ENCODE data around the gene SELE. TPM values are rescaled to one million over a fixed set of nuclear protein-coding genes. Genes with fewer than 3 reads are reported as not detected.

Gene SELE
- total and polyA plus RNA-seq, 2 of the 13 experiments (the other 11 are each of a cell fraction or from before 2014, with no cell fraction given): 0.04 to 0.09 TPM

- ATAC-seq (no peak), DNase-seq (ENCODE audit: low spot score) (no peak), FAIRE-seq (no peak)
- Histone ChIP-seq H3K36me3 (replicated peaks in 1 of 2; ENCODE audit: control insufficient read depth in 1 of 2, insufficient read depth in 2 of 2, low read length in 2 of 2) (no peaks in the 10 kb centered on the region), H4K20me1 (ENCODE audit: insufficient read depth, low read length) (no peaks in the 10 kb centered on the region), H3K4me3 (replicated peaks in 1 of 3; ENCODE audit: insufficient read depth in 1 of 3, low read depth in 2 of 3, low read length in 3 of 3) (no peak overlapping the region), H3K27me3 (ENCODE audit: control insufficient read depth in 1 of 2, insufficient read depth in 2 of 2, low read length in 2 of 2) (no peaks in the 10 kb centered on the region), H2AFZ (ENCODE audit: low read length) (no peak overlapping the region), H3K79me2 (ENCODE audit: insufficient read depth, low read length) (no peaks in the 10 kb centered on the region), H3K4me1 (ENCODE audit: insufficient read depth, low read length) (peaks cover 18% of the 10 kb centered on the region), H3K27ac (ENCODE audit: extremely low read length, insufficient read depth, low read length) (no peak overlapping the region), H3K9me3 (ENCODE audit: low read length) (no peaks in the 10 kb centered on the region), H3K9ac (ENCODE audit: insufficient read depth, low read depth, low read length) (no peak overlapping the region), H3K4me2 (ENCODE audit: low read depth, low read length) (no peak overlapping the region)
- 20% methylated on average over 3 of the region's 3 CpGs for WGBS (ENCODE audit: low lambda C conversion rate)
- in situ Hi-C loops (cut with HindIII; ENCODE audit: extremely low pct_ligation_motif_present, low pct_unique_long_range_greater_than_20kb) (no loop called here), intact Hi-C loops (cut with micrococcal nuclease; ENCODE audit: unreplicated experiment) (no loop called here)
- ChIA-PET POLR2A (no interaction called here), CTCF (ENCODE audit: low intra/inter-chr PET ratio, low total read pairs) (no interaction called here)
- BruUV-seq (replicated peaks): no TSS peak
- TF ChIP-seq ZKSCAN8 (CRISPR knock-in tag; IDR thresholded peaks at IDR 0.05; ENCODE audit: borderline replicate concordance) (no peak), ZNF646 (CRISPR knock-in tag; IDR thresholded peaks at IDR 0.05) (no peak), ESRRA (CRISPR knock-in tag; IDR thresholded peaks at IDR 0.05; ENCODE audit: low read depth) (no peak), ZFP82 (CRISPR knock-in tag; IDR thresholded peaks at IDR 0.05; ENCODE audit: borderline replicate concordance) (no peak), HDAC1 (CRISPR knock-in tag; IDR thresholded peaks at IDR 0.05) (no peak), ZNF383 (CRISPR knock-in tag; IDR thresholded peaks at IDR 0.05; ENCODE audit: borderline replicate concordance) (no peak), SMYD3 (CRISPR knock-in tag; IDR thresholded peaks at IDR 0.05) (no peak), SP1 (IDR thresholded peaks at IDR 0.05) (no peak), SP1 (CRISPR knock-in tag; IDR thresholded peaks at IDR 0.05) (no peak), MTF2 (CRISPR knock-in tag; IDR thresholded peaks at IDR 0.05; ENCODE audit: borderline replicate concordance) (no peak), POGZ (CRISPR knock-in tag; IDR thresholded peaks at IDR 0.05) (no peak), FOXP1 (IDR thresholded peaks at IDR 0.05) (no peak), FOXP1 (CRISPR knock-in tag; IDR thresholded peaks at IDR 0.05) (no peak), MATR3 (CRISPR knock-in tag; IDR thresholded peaks at IDR 0.05) (no peak)
- TF ChIP-seq, protein P1, sequence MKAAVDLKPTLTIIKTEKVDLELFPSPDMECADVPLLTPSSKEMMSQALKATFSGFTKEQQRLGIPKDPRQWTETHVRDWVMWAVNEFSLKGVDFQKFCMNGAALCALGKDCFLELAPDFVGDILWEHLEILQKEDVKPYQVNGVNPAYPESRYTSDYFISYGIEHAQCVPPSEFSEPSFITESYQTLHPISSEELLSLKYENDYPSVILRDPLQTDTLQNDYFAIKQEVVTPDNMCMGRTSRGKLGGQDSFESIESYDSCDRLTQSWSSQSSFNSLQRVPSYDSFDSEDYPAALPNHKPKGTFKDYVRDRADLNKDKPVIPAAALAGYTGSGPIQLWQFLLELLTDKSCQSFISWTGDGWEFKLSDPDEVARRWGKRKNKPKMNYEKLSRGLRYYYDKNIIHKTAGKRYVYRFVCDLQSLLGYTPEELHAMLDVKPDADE (CRISPR knock-in tag; IDR thresholded peaks at IDR 0.05): no peak
- TF ChIP-seq, protein P2, sequence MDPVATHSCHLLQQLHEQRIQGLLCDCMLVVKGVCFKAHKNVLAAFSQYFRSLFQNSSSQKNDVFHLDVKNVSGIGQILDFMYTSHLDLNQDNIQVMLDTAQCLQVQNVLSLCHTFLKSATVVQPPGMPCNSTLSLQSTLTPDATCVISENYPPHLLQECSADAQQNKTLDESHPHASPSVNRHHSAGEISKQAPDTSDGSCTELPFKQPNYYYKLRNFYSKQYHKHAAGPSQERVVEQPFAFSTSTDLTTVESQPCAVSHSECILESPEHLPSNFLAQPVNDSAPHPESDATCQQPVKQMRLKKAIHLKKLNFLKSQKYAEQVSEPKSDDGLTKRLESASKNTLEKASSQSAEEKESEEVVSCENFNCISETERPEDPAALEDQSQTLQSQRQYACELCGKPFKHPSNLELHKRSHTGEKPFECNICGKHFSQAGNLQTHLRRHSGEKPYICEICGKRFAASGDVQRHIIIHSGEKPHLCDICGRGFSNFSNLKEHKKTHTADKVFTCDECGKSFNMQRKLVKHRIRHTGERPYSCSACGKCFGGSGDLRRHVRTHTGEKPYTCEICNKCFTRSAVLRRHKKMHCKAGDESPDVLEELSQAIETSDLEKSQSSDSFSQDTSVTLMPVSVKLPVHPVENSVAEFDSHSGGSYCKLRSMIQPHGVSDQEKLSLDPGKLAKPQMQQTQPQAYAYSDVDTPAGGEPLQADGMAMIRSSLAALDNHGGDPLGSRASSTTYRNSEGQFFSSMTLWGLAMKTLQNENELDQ (CRISPR knock-in tag; IDR thresholded peaks at IDR 0.05; ENCODE audit: borderline replicate concordance): no peak
- TF ChIP-seq, protein P3, sequence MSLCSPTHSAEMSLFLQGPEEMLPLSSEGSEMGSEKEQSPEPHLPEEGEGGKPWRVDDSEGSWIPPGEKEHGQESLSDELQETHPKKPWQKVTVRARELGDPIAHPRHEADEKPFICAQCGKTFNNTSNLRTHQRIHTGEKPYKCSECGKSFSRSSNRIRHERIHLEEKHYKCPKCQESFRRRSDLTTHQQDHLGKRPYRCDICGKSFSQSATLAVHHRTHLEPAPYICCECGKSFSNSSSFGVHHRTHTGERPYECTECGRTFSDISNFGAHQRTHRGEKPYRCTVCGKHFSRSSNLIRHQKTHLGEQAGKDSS (CRISPR knock-in tag; IDR thresholded peaks at IDR 0.05; ENCODE audit: borderline replicate concordance, low read depth): no peak
Observed at GRCh38 chr1:169776440-169776839, 42.6 kb upstream of the SELE start.

All from HepG2 (cell line).